DOHH2 (cell line): ENCODE data around the gene SLC43A2.

ENCODE experiments used
- H3F3A ChIP-seq: fragments of 200-600 bp; sonication (generic), shearing (Covaris generic); 2 replicates; pipeline ENCODE4 v1.6.0; 2016; ENCODE audit warnings: antibody characterized with exemption, mild to moderate bottlenecking; ENCODE audit not compliant: control insufficient read depth, insufficient read depth
- H3K27ac ChIP-seq: fragments of 200-600 bp; sonication (generic); 2 replicates; pipeline ENCODE4 v1.5.1; 2014; ENCODE audit warnings: low read depth, mild to moderate bottlenecking, low read length, moderate library complexity
- H3K27me3 ChIP-seq: fragments of 200-600 bp; sonication (generic); 2 replicates; pipeline ENCODE4 v1.6.1; 2014; ENCODE audit warnings: mild to moderate bottlenecking, low read length, mixed read lengths; ENCODE audit not compliant: control insufficient read depth
- H3K36me3 ChIP-seq: fragments of 200-600 bp; sonication (generic); 2 replicates; pipeline ENCODE4 v1.6.1; 2014; ENCODE audit warnings: mild to moderate bottlenecking, low read length, moderate library complexity, mixed read lengths; ENCODE audit not compliant: control insufficient read depth
- H3K4me1 ChIP-seq: fragments of 200-600 bp; sonication (generic); 2 replicates; pipeline ENCODE4 v1.6.1; 2014; ENCODE audit warnings: mild to moderate bottlenecking, low read length, mixed read lengths; ENCODE audit not compliant: control insufficient read depth
- H3K4me2 ChIP-seq: fragments of 200-600 bp; sonication (generic); 2 replicates; pipeline ENCODE4 v1.6.0; 2014; ENCODE audit warnings: mild to moderate bottlenecking, low read length, moderate library complexity
- H3K4me3 ChIP-seq: fragments of 200-600 bp; sonication (generic); 2 replicates; pipeline ENCODE4 v1.5.1; 2014; ENCODE audit warnings: mild to moderate bottlenecking, low read length, mixed read lengths
- H3K79me2 ChIP-seq: fragments of 200-600 bp; sonication (generic); 2 replicates; pipeline ENCODE4 v1.6.1; 2014; ENCODE audit warnings: mild to moderate bottlenecking, low read length, mixed read lengths; ENCODE audit not compliant: control insufficient read depth
- H3K9me2 ChIP-seq: fragments of 200-600 bp; sonication (generic); replicated peaks from 2 replicates; pipeline ENCODE4 v1.6.1; 2014; ENCODE audit warnings: mild to moderate bottlenecking, low read length, mixed read lengths; ENCODE audit not compliant: control insufficient read depth
- H3K9me3 ChIP-seq: fragments of 200-600 bp; sonication (generic); 2 replicates; pipeline ENCODE4 v1.6.1; 2014; ENCODE audit warnings: antibody characterized with exemption, low read length, mixed read lengths; ENCODE audit not compliant: control insufficient read depth, insufficient read depth
- H4K20me1 ChIP-seq: fragments of 200-600 bp; sonication (generic); 2 replicates; pipeline ENCODE4 v1.6.0; 2014; ENCODE audit warnings: low read depth, mild to moderate bottlenecking, antibody characterized with exemption, low read length, moderate library complexity; ENCODE audit not compliant: control insufficient read depth, insufficient read depth
- CTCF ChIP-seq: fragments of 200-600 bp; sonication (generic); IDR thresholded peaks from one replicate; pipeline ENCODE4 v1.5.1; 2014; ENCODE audit warnings: antibody characterized with exemption, mild to moderate bottlenecking, low read depth, low read length; ENCODE audit not compliant: poor library complexity, severe bottlenecking
- EZH2phosphoT487 ChIP-seq: fragments of 200-600 bp; sonication (generic); IDR thresholded peaks from 2 replicates; pipeline ENCODE4 v1.6.1; 2017; ENCODE audit warnings: borderline replicate concordance, mild to moderate bottlenecking, antibody characterized with exemption, low read length, moderate library complexity, mixed read lengths

The SLC43A2 gene

GRCh38 chr17:1634841-1635650 lies 6.4 kb upstream of the SLC43A2 start:
- no peaks in the 10 kb centered on the region for H3K36me3 ChIP-seq
- no peaks in the 10 kb centered on the region for H4K20me1 ChIP-seq
- TF ChIP-seq CTCF: no peak
- no peak for TF ChIP-seq EZH2phosphoT487
- no peaks in the 10 kb centered on the region for H3K9me3 ChIP-seq
- H3K4me3 ChIP-seq: no peak overlapping the region
- H3K79me2 ChIP-seq: no peaks in the 10 kb centered on the region
- H3K9me2 ChIP-seq: no peaks in the 10 kb centered on the region
- no peak overlapping the region for H3K4me2 ChIP-seq
- H3K27me3 ChIP-seq: no peaks in the 10 kb centered on the region
- H3K4me1 ChIP-seq: peaks cover 28% of the 10 kb centered on the region
- H3K27ac ChIP-seq: no peak overlapping the region
- peaks cover 23% of the 10 kb centered on the region for H3F3A ChIP-seq

DNA sequence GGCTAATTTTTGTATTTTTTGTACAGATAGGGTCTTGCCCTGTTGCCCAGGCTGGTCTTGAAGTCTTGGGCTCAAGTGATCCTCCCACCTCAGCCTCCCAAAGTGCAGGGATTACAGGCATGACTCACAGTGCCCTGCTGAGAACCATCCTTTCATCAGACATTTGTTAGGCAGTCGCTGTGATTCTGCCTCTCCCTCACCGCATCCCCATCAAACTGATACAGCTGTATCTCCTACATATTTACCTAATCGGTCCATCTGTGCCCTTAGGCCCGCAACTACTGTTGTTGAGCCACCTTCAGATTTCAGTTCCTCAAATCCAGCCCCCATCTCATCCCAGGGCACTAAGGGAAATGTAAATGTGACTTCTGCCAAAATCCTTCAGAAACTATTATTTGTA lies 2.0 kb upstream of the SLC43A2 start:
- no peaks in the 10 kb centered on the region for H3K27me3 ChIP-seq
- peaks cover 26% of the 10 kb centered on the region for H3F3A ChIP-seq
- H3K4me2 ChIP-seq: peak overlapping the region; percentile 85
- peak overlapping the region; percentile 94 for H3K4me3 ChIP-seq
- TF ChIP-seq CTCF (no peak), EZH2phosphoT487 (no peak)
- peak overlapping the region; percentile 25; the same call in 1 of the 2 replicates for H3K27ac ChIP-seq
- no peaks in the 10 kb centered on the region for H4K20me1 ChIP-seq
- H3K36me3 ChIP-seq: peaks cover 26% of the 10 kb centered on the region
- H3K79me2 ChIP-seq: peaks cover 31% of the 10 kb centered on the region
- H3K9me2 ChIP-seq: no peaks in the 10 kb centered on the region
- no peaks in the 10 kb centered on the region for H3K9me3 ChIP-seq
- peaks cover 50% of the 10 kb centered on the region for H3K4me1 ChIP-seq

GRCh38 chr17:1629504-1630310 lies 1.1 kb upstream of the SLC43A2 start:
- H3K4me1 ChIP-seq: peaks cover 59% of the 10 kb centered on the region
- no peaks in the 10 kb centered on the region for H3K9me2 ChIP-seq
- no peaks in the 10 kb centered on the region for H3K27me3 ChIP-seq
- H3K4me2 ChIP-seq: peak overlapping the region; percentile 85
- H3F3A ChIP-seq: peaks cover 26% of the 10 kb centered on the region
- H3K4me3 ChIP-seq: peak overlapping the region; percentile 94
- H3K9me3 ChIP-seq: no peaks in the 10 kb centered on the region
- TF ChIP-seq CTCF: peak; percentile 92
- no peak for TF ChIP-seq EZH2phosphoT487
- peak overlapping the region; percentile 92 for H3K27ac ChIP-seq
- peaks cover 36% of the 10 kb centered on the region for H3K36me3 ChIP-seq
- H4K20me1 ChIP-seq: no peaks in the 10 kb centered on the region
- H3K79me2 ChIP-seq: peaks cover 41% of the 10 kb centered on the region
